GM23248 (cell line): ENCODE results near the gene MYOM1.

Source experiments
- EZH2 ChIP-seq: fragments of 200-600 bp; sonication (generic); IDR thresholded peaks from 2 replicates; pipeline ENCODE4 v1.6.1; 2018; ENCODE audit warnings: antibody characterized with exemption, mild to moderate bottlenecking; ENCODE audit not compliant: insufficient read depth, poor library complexity, severe bottlenecking
- EZH2phosphoT487 ChIP-seq: fragments of 200-600 bp; sonication (generic); IDR thresholded peaks from 2 replicates; pipeline ENCODE4 v1.6.1; 2018; ENCODE audit warnings: antibody characterized with exemption, moderate library complexity, mild to moderate bottlenecking, low read depth; ENCODE audit not compliant: insufficient read depth

DNA sequence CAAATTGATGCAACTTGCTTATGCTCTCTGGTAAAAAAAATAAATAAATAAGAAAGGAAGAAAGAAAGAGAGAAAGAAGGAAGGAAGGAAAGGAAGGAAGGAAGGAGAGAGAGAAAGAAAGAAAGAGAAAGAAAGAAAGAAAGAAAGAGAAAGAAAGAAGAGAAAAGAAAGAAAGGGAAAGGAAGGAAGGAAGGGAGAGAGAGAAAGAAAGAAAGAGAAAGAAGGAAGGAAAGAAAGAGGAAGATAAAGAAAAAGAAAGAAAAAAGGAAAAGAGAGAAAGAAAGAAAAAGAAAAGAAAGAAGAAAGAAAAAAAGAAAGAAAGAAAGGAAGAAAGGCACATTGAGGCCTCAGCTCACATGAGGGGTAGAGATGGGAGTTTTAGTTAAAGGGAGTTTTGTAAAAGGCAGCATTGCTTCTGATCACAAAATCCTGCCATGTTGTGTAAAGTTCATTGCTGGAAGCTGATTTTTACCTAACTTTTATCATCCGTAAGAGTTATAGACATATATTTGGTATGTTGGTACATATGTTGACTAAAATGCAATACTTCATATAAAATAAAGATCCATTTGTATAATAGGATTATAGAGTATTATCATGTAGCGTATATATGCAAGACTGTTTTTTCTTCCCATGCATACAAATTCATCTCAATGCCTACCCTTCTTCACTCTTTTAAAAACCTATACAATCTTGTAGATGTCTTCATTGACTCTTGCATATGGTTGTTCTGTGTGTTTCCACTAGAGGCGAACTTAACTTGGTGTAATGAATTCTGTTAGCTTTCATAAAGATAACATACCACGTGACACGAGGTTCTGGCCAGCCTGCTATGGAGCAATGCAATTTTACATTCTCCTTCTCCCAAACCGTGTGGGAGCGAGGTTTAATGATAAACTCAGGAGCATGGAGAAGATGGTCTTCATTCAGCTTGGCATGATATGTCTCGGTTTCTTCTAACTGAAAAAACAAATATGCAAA is 32.8 kb downstream of the MYOM1 start:
- TF ChIP-seq EZH2 (no peak), EZH2phosphoT487 (no peak)
